ENCODE data around the gene PCGF3. TPM values are rescaled to one million over a fixed set of nuclear protein-coding genes. Genes with fewer than 3 reads are reported as not detected.

Gene PCGF3
- total and polyA plus RNA-seq, 10 of the 15 experiments (the other 5 are each of a cell fraction or from before 2014, with no cell fraction given), result 2.2 to 43.8 (median 15.9) TPM

GRCh38 chr4:730511-730910 is 24.9 kb downstream of the PCGF3 start:
- DNase-seq (ENCODE audit: low read depth, low spot score), result no peak
- 98% methylated on average over 27 of the region's 27 CpGs for WGBS (ENCODE audit: insufficient coverage, insufficient replicate concordance, low lambda C conversion rate, missing lambda C conversion rate)
- ChIA-PET SMC1A (ENCODE audit: uncharacterized antibody, unreplicated experiment) (no interaction called here), CTCF (no interaction called here), POLR2A (no interaction called here), RAD21 (ENCODE audit: unreplicated experiment) (no interaction called here)
- Histone ChIP-seq H3K9me3 (replicated peaks; ENCODE audit: control insufficient read depth, insufficient read depth, low read length) (no peaks in the 10 kb centered on the region; the same call in 2 of the 3 replicates), H3K36me3 (ENCODE audit: control insufficient read depth in 2 of 2, insufficient read depth in 2 of 2, low read length in 1 of 2) (peaks cover 16 to 32% of the 10 kb centered on the region in 2 experiments; a peak in 3 of 4 replicates), H3K27ac (ENCODE audit: control insufficient read depth, insufficient read depth) (no peak overlapping the region), H3K79me2 (ENCODE audit: control insufficient read depth, insufficient read depth, low read length) (no peaks in the 10 kb centered on the region), H3K27me3 (replicated peaks in 1 of 2; ENCODE audit: control insufficient read depth in 2 of 2, insufficient read depth in 2 of 2, low read length in 1 of 2) (no peaks in the 10 kb centered on the region), H3K4me3 (no peak overlapping the region), H3K4me1 (ENCODE audit: control insufficient read depth, insufficient read depth, low read length) (no peaks in the 10 kb centered on the region), H4K20me1 (ENCODE audit: control insufficient read depth, insufficient read depth) (no peaks in the 10 kb centered on the region), H3K9ac (ENCODE audit: control insufficient read depth, insufficient read depth, low read length) (no peak overlapping the region), H3K4me2 (ENCODE audit: control insufficient read depth, insufficient read depth) (no peak overlapping the region), H2AFZ (ENCODE audit: control insufficient read depth, low read depth, low read length) (no peak overlapping the region)
- ATAC-seq, result no peak
- intact Hi-C loops (cut with micrococcal nuclease; ENCODE audit: unreplicated experiment) (no loop called here), in situ Hi-C loops (cut with MboI) (no loop called here)
- no peak for FAIRE-seq
- BruUV-seq (replicated peaks), result no TSS peak
- TF ChIP-seq IRF3 (IDR thresholded peaks at IDR 0.05) (no peak), BCL3 (IDR thresholded peaks at IDR 0.05; ENCODE audit: borderline replicate concordance, insufficient read depth, low read depth, low read length, poor library complexity, severe bottlenecking) (no peak), PAX8 (IDR thresholded peaks at IDR 0.05) (no peak), ZBED1 (IDR thresholded peaks at IDR 0.05; ENCODE audit: borderline replicate concordance) (no peak), GABPA (IDR thresholded peaks at IDR 0.05; ENCODE audit: low read depth) (no peak), USF1 (IDR thresholded peaks at IDR 0.05; ENCODE audit: borderline replicate concordance, extremely low read length, insufficient read depth, low read depth, low read length) (no peak), PKNOX1 (IDR thresholded peaks at IDR 0.05) (no peak), SREBF2 (IDR thresholded peaks at IDR 0.05; ENCODE audit: low read length) (no peak), IRF4 (IDR thresholded peaks at IDR 0.05; ENCODE audit: low read depth, low read length) (no peak), NKRF (conservative IDR thresholded peaks at IDR 0.05) (no peak), CREM (IDR thresholded peaks at IDR 0.05; ENCODE audit: low read depth) (no peak), RCOR1 (conservative IDR thresholded peaks at IDR 0.05; ENCODE audit: low read depth, low read length) (no peak), ESRRA (IDR thresholded peaks at IDR 0.05; ENCODE audit: low read length) (no peak), ZBTB33 (IDR thresholded peaks at IDR 0.05) (no peak), MEF2B (IDR thresholded peaks at IDR 0.05; ENCODE audit: partially characterized antibody, poor library complexity, severe bottlenecking) (no peak), RFX5 (IDR thresholded peaks at IDR 0.05; ENCODE audit: low read depth, low read length) (no peak), MYC (IDR thresholded peaks at IDR 0.05; ENCODE audit: insufficient read depth, insufficient read length, insufficient replicate concordance, low read length, severe bottlenecking) (no peak)

All from GM12878 (cell line).